ENCODE measurements around the gene PTPRN2.
A peak's percentile ranks its signal among the peaks of the same experiment; 100 is the strongest.

PTPRN2 gene

DNA sequence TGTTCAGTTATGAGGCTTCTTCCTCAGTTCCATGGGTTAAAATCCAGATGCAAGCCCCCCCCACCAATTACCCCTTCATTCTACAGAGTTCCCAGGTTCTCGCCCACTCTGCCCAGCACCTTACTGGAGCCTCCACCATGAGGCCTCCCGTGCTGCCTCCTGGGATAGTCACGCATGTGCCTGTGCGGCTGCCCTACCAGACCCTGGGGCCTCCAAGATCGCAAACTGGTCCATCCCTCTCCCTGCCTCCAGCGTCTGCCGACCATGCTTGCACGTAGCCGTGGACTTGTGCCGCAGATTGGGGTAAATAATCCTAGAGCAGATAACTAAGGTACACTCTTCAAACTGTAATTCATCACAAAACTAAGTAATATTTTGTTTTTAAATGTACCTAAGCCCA lies 611.2 kb downstream of the PTPRN2 start:
- no peak overlapping the region for H3K9ac ChIP-seq (ENCODE audit: low read length in 5 of 5)
- H3K36me3 ChIP-seq (ENCODE audit: control insufficient read depth in 5 of 5, insufficient read depth in 5 of 5, low read length in 5 of 5): no peaks in the 10 kb centered on the region
- peaks cover 0 to 9% (median 0%) of the 10 kb centered on the region in 5 donors for H3K4me1 ChIP-seq (ENCODE audit: control insufficient read depth in 5 of 5, insufficient read depth in 5 of 5, low read length in 5 of 5)
- H3K27me3 ChIP-seq (ENCODE audit: control insufficient read depth in 5 of 5, insufficient read depth in 4 of 5, low read length in 5 of 5): peaks cover 0 to 13% (median 0%) of the 10 kb centered on the region in 5 donors
- no peak overlapping the region for H3K27ac ChIP-seq (ENCODE audit: low read depth, low read length)
- H3K9me3 ChIP-seq (ENCODE audit: control insufficient read depth in 5 of 5, low read length in 5 of 5): peaks cover 2 to 36% (median 35%) of the 10 kb centered on the region in 5 donors
- no peak overlapping the region for H3K4me3 ChIP-seq (ENCODE audit: low read depth in 1 of 5, low read length in 5 of 5)

DNA sequence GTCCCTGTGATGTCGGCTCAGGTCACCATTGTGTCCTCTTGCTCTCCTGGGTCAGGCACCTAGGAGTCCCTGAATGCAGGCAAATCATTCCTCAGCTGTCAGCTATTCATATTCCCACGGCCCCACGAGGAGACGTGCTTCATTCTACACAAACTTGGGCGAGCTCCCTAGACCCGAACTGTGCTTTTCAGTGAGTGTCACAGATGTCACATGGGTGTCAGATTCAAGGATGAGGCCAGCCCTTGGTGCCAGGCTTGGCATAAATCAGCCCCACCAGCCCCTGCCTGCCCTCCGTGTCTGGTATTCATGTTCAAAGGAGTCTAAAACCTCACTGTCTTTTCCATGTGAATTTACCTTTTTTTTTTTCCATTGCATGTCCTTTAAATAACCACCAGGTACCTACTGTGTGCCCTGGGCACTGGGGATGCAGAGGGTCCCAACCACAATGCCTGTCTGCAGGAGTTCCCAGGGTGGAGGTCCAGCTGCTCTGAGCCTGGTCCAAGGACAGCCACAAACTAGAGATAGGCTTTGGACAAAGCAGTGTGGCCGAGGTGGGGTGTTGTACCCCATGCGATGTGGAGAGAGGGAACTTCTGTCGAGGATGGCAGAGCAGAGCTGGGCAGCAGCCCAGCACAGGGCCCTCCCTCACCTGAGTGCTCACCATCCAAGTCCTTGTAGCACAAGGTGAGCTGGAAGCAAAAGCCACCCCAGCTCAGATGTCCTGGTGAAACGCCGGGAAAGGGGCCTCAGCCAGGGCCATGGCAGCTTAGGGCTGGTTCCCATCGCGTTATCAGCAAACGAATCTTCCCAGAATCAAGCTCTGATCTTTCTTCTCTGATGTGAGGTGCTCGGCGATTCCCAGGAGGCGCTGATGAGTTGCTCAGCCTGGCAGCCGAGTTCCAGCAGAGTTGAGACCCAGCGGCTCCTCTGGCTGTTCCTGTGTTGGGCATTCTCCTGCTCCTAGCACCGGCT lies 611.9 kb downstream of the PTPRN2 start:
- Histone ChIP-seq H3K9ac (ENCODE audit: low read length in 5 of 5) (no peak overlapping the region), H3K27ac (ENCODE audit: low read depth, low read length) (no peak overlapping the region), H3K4me3 (ENCODE audit: low read depth in 1 of 5, low read length in 5 of 5) (peak overlapping the region in 1 of 5 donors; percentile 22), H3K9me3 (ENCODE audit: control insufficient read depth in 5 of 5, low read length in 5 of 5) (peaks cover 2 to 38% (median 35%) of the 10 kb centered on the region in 5 donors), H3K27me3 (ENCODE audit: control insufficient read depth in 5 of 5, insufficient read depth in 4 of 5, low read length in 5 of 5) (peaks cover 0 to 8% (median 0%) of the 10 kb centered on the region in 5 donors), H3K4me1 (ENCODE audit: control insufficient read depth in 5 of 5, insufficient read depth in 5 of 5, low read length in 5 of 5) (peaks cover 0 to 6% (median 0%) of the 10 kb centered on the region in 5 donors), H3K36me3 (ENCODE audit: control insufficient read depth in 5 of 5, insufficient read depth in 5 of 5, low read length in 5 of 5) (no peaks in the 10 kb centered on the region)

GRCh38 chr7:157974678-157975230 lies 612.9 kb downstream of the PTPRN2 start:
- H3K27ac ChIP-seq (ENCODE audit: low read depth, low read length): no peak overlapping the region
- no peaks in the 10 kb centered on the region for H3K36me3 ChIP-seq (ENCODE audit: control insufficient read depth in 5 of 5, insufficient read depth in 5 of 5, low read length in 5 of 5)
- H3K27me3 ChIP-seq (ENCODE audit: control insufficient read depth in 5 of 5, insufficient read depth in 4 of 5, low read length in 5 of 5): peaks cover 0 to 8% (median 2%) of the 10 kb centered on the region in 5 donors
- peaks cover 5 to 46% (median 41%) of the 10 kb centered on the region in 5 donors for H3K9me3 ChIP-seq (ENCODE audit: control insufficient read depth in 5 of 5, low read length in 5 of 5)
- peak overlapping the region in 1 of 5 donors; percentile 23 for H3K4me3 ChIP-seq (ENCODE audit: low read depth in 1 of 5, low read length in 5 of 5)
- H3K9ac ChIP-seq (ENCODE audit: low read length in 5 of 5): no peak overlapping the region
- H3K4me1 ChIP-seq (ENCODE audit: control insufficient read depth in 5 of 5, insufficient read depth in 5 of 5, low read length in 5 of 5): peaks cover 0 to 5% (median 0%) of the 10 kb centered on the region in 5 donors

DNA sequence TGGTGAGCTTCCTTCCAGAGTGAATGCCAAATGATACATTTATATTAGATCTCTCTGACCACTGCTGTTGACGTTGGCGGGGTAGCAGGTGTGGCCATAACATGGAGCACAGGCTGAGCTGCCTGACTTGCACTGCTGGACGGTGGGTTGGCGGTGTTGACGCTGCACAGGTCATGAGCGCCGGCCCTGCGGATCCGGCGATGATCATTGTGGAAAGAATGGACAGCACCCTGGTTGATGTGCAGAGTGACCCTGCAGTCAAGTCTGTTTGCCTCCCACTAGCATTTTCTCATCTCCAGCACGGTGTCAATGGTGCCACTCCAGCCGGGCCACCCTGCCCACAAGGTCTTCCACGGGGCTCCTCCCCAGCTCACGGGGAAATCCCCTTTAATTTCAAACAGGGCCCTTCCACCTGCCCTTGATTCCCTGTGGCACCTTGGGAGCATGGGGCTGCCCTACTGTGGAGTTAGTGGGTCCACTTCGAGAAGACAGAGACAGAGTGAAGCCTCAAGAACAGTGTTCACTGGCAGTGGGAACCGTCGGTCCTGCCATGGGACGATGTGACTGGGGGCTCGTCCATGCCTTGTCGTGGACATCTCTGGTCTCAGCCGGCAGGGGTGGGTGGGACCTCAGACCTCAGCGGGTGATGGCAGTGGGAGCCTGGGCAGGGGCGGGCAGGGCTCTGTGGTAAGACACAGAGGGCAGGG lies 613.5 kb downstream of the PTPRN2 start:
- Histone ChIP-seq H3K27ac (ENCODE audit: low read depth, low read length) (no peak overlapping the region), H3K9me3 (ENCODE audit: control insufficient read depth in 5 of 5, low read length in 5 of 5) (peaks cover 5 to 51% (median 47%) of the 10 kb centered on the region in 5 donors), H3K36me3 (ENCODE audit: control insufficient read depth in 5 of 5, insufficient read depth in 5 of 5, low read length in 5 of 5) (no peaks in the 10 kb centered on the region), H3K9ac (ENCODE audit: low read length in 5 of 5) (no peak overlapping the region), H3K4me1 (ENCODE audit: control insufficient read depth in 5 of 5, insufficient read depth in 5 of 5, low read length in 5 of 5) (peaks cover 0 to 5% (median 0%) of the 10 kb centered on the region in 5 donors), H3K27me3 (ENCODE audit: control insufficient read depth in 5 of 5, insufficient read depth in 4 of 5, low read length in 5 of 5) (peaks cover 0 to 5% (median 2%) of the 10 kb centered on the region in 5 donors), H3K4me3 (ENCODE audit: low read depth in 1 of 5, low read length in 5 of 5) (peak overlapping the region in 2 of 5 donors; percentile 6 to 23)

DNA sequence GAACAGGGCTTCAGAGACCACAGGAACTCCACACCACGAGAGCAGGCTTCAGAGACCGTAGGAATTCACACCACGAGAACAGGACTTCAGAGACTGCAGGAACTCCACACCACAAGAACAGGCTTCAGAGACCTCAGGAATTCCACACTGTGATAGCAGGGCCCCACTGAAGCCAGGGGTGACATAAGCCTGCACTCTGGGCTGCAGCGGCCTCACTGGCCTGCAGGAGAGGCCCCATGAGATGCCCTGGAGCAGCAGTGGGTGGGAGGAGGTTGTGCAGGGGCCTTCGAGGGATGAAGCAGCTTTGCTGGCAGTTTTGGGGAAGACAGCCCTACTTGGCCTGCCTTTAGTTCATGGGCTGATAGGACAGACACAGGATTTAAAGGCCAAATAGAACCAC lies 614.7 kb downstream of the PTPRN2 start:
- no peak overlapping the region for H3K4me3 ChIP-seq (ENCODE audit: low read depth in 1 of 5, low read length in 5 of 5)
- H3K27ac ChIP-seq (ENCODE audit: low read depth, low read length): no peak overlapping the region
- H3K9ac ChIP-seq (ENCODE audit: low read length in 5 of 5): no peak overlapping the region
- H3K4me1 ChIP-seq (ENCODE audit: control insufficient read depth in 5 of 5, insufficient read depth in 5 of 5, low read length in 5 of 5): peaks cover 0 to 5% (median 0%) of the 10 kb centered on the region in 5 donors
- no peaks in the 10 kb centered on the region for H3K36me3 ChIP-seq (ENCODE audit: control insufficient read depth in 5 of 5, insufficient read depth in 5 of 5, low read length in 5 of 5)
- peaks cover 0 to 5% (median 2%) of the 10 kb centered on the region in 5 donors for H3K27me3 ChIP-seq (ENCODE audit: control insufficient read depth in 5 of 5, insufficient read depth in 4 of 5, low read length in 5 of 5)
- H3K9me3 ChIP-seq (ENCODE audit: control insufficient read depth in 5 of 5, low read length in 5 of 5): peaks cover 5 to 52% (median 47%) of the 10 kb centered on the region in 5 donors

GRCh38 chr7:157971501-157971900 lies 616.1 kb downstream of the PTPRN2 start:
- Histone ChIP-seq H3K9ac (ENCODE audit: low read length in 5 of 5) (no peak overlapping the region), H3K27me3 (ENCODE audit: control insufficient read depth in 5 of 5, insufficient read depth in 4 of 5, low read length in 5 of 5) (peaks cover 0 to 5% (median 2%) of the 10 kb centered on the region in 5 donors), H3K9me3 (ENCODE audit: control insufficient read depth in 5 of 5, low read length in 5 of 5) (peaks cover 5 to 52% (median 47%) of the 10 kb centered on the region in 5 donors), H3K36me3 (ENCODE audit: control insufficient read depth in 5 of 5, insufficient read depth in 5 of 5, low read length in 5 of 5) (no peaks in the 10 kb centered on the region), H3K4me1 (ENCODE audit: control insufficient read depth in 5 of 5, insufficient read depth in 5 of 5, low read length in 5 of 5) (peaks cover 0 to 5% (median 0%) of the 10 kb centered on the region in 5 donors), H3K27ac (ENCODE audit: low read depth, low read length) (no peak overlapping the region), H3K4me3 (ENCODE audit: low read depth in 1 of 5, low read length in 5 of 5) (no peak overlapping the region)

GRCh38 chr7:157970744-157971143 lies 616.9 kb downstream of the PTPRN2 start:
- Histone ChIP-seq H3K9me3 (ENCODE audit: control insufficient read depth in 5 of 5, low read length in 5 of 5) (peaks cover 5 to 49% (median 42%) of the 10 kb centered on the region in 5 donors), H3K27ac (ENCODE audit: low read depth, low read length) (no peak overlapping the region), H3K4me3 (ENCODE audit: low read depth in 1 of 5, low read length in 5 of 5) (no peak overlapping the region), H3K9ac (ENCODE audit: low read length in 5 of 5) (no peak overlapping the region), H3K36me3 (ENCODE audit: control insufficient read depth in 5 of 5, insufficient read depth in 5 of 5, low read length in 5 of 5) (no peaks in the 10 kb centered on the region), H3K4me1 (ENCODE audit: control insufficient read depth in 5 of 5, insufficient read depth in 5 of 5, low read length in 5 of 5) (peaks cover 0 to 5% (median 0%) of the 10 kb centered on the region in 5 donors), H3K27me3 (ENCODE audit: control insufficient read depth in 5 of 5, insufficient read depth in 4 of 5, low read length in 5 of 5) (peaks cover 0 to 5% (median 2%) of the 10 kb centered on the region in 5 donors)

- Histone ChIP-seq H3K9ac (ENCODE audit: low read length in 5 of 5) (no peak overlapping the region), H3K4me1 (ENCODE audit: control insufficient read depth in 5 of 5, insufficient read depth in 5 of 5, low read length in 5 of 5) (peaks cover 0 to 5% (median 0%) of the 10 kb centered on the region in 5 donors), H3K27me3 (ENCODE audit: control insufficient read depth in 5 of 5, insufficient read depth in 4 of 5, low read length in 5 of 5) (peaks cover 0 to 5% (median 2%) of the 10 kb centered on the region in 5 donors), H3K27ac (ENCODE audit: low read depth, low read length) (no peak overlapping the region), H3K36me3 (ENCODE audit: control insufficient read depth in 5 of 5, insufficient read depth in 5 of 5, low read length in 5 of 5) (no peaks in the 10 kb centered on the region), H3K4me3 (ENCODE audit: low read depth in 1 of 5, low read length in 5 of 5) (peak overlapping the region in 1 of 5 donors; percentile 9), H3K9me3 (ENCODE audit: control insufficient read depth in 5 of 5, low read length in 5 of 5) (peaks cover 5 to 42% (median 35%) of the 10 kb centered on the region in 5 donors)
These were observed 617.6 kb downstream of the PTPRN2 start for GRCh38 chr7:157969995-157970394.

- H3K27me3 ChIP-seq (ENCODE audit: control insufficient read depth in 5 of 5, insufficient read depth in 4 of 5, low read length in 5 of 5): peaks cover 5 to 14% (median 8%) of the 10 kb centered on the region in 5 donors
- peaks cover 0 to 3% (median 0%) of the 10 kb centered on the region in 5 donors for H3K4me1 ChIP-seq (ENCODE audit: control insufficient read depth in 5 of 5, insufficient read depth in 5 of 5, low read length in 5 of 5)
- no peak overlapping the region for H3K4me3 ChIP-seq (ENCODE audit: low read depth in 1 of 5, low read length in 5 of 5)
- no peak overlapping the region for H3K9ac ChIP-seq (ENCODE audit: low read length in 5 of 5)
- H3K9me3 ChIP-seq (ENCODE audit: control insufficient read depth in 5 of 5, low read length in 5 of 5): peaks cover 3 to 17% (median 12%) of the 10 kb centered on the region in 5 donors
- H3K27ac ChIP-seq (ENCODE audit: low read depth, low read length): no peak overlapping the region
- H3K36me3 ChIP-seq (ENCODE audit: control insufficient read depth in 5 of 5, insufficient read depth in 5 of 5, low read length in 5 of 5): no peaks in the 10 kb centered on the region
These were observed 621.1 kb downstream of the PTPRN2 start for GRCh38 chr7:157966490-157966889.
